GM19452 (cell line): ENCODE measurements around the gene SH3RF3.
A peak's percentile ranks its signal among the peaks of the same experiment; 100 is the strongest.

ENCODE experiments used
- ATAC-seq: cut with Tn5 transposase; IDR thresholded peaks from one replicate; pipeline ENCODE4 v1.9.1; 2021; ENCODE audit not compliant: unreplicated experiment

SH3RF3 gene

DNA sequence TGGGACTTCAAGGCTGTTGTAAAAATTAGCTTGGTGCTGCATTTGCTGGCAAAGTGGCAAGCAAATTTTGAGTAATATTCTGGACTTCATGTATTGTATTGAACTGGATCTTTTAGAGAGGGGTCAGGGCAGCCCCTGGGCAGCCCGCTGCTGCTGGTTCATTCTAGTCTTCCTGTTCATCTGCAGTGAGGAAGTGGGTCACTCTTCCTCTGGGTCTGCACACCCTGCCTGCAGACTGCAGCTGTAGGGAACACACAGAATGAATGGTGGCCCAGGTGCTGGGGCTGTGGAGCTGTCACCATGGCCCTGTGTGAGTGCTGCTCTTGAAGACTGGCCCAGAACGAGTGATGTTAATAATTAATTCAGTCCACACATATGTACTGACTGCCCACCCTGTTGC lies 9.4 kb downstream of the SH3RF3 start:
- no peak for ATAC-seq

GRCh38 chr2:109139002-109139401 lies 10.0 kb downstream of the SH3RF3 start:
- no peak for ATAC-seq

- no peak for ATAC-seq
Measured at GRCh38 chr2:109139865-109140396, 10.9 kb downstream of the SH3RF3 start.

DNA sequence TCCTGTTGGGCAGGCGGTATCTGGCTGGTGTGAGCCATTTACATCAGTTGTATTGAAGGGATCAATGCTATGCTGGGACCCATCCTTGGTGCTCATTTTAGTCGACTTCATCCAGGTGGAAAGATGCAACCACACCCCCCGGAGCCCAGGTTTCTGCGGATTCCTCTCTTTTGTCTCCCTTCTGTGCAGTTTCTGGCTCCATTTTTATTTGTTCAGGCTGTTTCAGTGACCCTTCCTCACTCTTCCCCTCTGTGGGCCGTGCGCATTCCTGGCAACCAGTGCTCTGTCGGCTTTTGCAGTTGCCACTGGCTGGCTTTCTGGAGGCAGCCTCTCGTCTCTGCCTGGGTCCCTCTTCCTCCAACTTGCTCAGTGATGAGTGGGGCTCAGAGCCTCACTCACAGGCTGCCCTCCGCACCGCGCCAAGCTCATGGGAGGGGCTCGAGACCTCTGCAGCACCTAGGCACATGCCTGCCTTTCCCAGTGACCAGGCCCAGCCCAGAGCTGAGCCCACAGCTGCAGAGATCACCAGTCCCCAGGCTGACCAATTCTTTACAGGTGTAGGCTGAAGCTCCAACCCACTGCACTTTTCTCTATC lies 12.1 kb downstream of the SH3RF3 start:
- ATAC-seq: no peak

GRCh38 chr2:109141727-109142283 lies 12.8 kb downstream of the SH3RF3 start:
- ATAC-seq: no peak

- ATAC-seq: no peak
Measured at GRCh38 chr2:109142416-109143210, 13.6 kb downstream of the SH3RF3 start.

DNA sequence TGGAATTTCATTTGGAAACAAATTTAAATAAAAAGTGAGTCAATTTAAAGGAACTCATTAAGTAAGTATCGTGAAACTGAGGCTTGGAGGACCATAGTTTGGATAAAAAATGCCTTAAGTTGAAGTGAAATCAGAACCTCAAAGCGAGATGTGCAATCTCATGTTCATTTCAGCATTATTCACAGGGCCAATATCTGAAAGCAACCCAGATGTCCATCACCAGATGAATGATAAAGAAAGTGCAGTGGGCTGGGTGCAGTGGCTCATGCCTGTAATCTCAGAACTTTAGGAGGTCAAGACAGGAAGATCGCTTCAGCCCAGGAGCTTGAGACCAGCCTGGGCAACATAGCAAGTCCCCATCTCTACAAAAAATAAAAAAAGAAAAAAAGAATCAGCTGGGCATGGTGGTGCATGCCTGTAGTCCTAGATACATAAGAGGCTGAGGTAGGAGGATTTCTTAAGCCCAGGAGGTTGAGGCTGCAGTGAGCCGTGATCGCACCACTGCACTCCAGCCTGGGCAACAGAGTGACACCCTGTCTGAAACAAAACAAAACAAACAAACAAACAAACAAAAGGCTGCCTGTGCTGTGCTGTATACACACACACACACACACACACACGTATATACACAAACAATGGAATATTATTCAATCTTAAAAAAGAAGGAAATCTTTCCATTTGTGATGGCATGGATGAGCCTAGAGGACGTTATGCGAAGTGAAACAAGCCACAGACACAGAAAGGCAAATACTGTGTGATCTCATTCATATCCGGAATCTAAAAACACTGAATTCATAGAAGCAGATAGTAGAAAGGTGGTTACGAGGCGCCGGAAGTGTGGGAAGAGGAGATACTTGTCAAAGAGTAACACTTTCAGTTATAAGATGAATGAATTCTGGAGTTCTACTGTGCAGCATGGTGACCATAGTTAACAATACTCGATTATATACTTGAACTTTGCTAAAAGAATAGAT lies 14.5 kb downstream of the SH3RF3 start:
- peak; percentile 90 for ATAC-seq

DNA sequence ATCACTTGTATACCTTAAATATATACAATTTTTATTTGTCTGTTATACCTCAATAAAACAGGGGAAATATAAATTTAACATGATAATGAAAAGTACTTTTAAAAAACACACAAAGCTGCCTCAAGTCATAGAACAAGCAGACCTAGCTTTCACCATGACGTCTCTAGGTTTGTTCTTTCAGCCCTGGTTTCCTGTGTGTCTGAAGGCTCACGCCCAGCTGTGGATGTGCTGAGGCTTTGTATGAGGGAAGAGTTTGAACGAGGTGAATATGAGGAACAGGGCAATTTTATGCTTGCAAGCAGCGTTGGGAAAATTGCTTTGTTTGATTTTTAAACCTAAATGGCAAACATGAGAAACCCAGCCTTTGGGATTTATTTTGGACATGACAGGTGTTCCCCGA lies 15.3 kb downstream of the SH3RF3 start:
- peak; percentile 60 for ATAC-seq

GRCh38 chr2:109144721-109145120 lies 15.7 kb downstream of the SH3RF3 start:
- no peak for ATAC-seq

DNA sequence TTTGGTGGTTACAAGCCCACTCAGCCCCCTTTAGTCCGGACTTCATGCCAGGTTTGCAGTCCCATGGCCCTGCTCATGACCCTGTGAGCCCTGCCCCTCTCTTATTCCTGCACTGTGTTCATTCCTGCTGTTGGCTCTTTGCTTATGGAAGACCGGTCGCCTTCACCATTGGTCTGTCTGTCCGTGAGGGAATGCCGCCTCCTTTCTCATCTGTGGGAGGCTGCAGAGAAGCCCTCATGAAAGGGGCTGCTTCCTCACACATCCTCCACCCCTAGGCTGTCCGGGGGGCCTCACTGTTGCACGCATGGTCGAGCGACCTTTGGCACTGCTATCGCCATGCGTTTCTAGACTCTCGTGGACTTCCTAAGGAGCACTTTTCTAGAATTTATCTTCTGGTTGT lies 16.3 kb downstream of the SH3RF3 start:
- no peak for ATAC-seq

GRCh38 chr2:109147405-109147804 lies 18.4 kb downstream of the SH3RF3 start:
- ATAC-seq: no peak

DNA sequence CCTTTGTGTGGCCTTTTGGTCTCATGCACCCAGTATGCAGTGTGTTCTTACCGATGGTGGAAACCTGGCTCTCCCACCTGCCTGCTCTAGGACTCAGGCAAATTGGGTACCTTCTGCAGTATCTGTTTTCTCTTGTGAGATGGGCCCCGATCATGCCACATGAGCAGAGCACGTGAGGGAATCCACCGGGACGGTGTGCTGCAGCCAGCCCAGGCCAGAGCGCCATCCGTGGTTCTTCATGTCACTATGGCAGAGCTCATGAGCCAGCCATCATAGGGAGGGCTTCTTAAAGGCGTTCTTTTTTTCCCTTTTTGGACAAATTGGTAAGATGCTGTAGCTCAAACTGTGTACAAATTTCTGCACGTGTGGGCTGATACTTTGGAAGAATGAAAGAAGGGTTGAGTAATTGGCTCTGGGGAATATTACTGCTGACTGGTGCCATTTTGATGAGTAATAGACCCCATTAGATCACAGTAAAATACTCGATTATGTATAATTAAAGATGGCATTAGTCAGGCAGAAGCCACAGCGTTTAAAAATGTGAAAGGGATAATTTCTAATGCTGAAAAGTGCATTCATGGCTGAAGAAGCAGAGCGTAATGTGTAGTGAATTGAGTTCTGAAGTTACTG lies 19.2 kb downstream of the SH3RF3 start:
- no peak for ATAC-seq

GRCh38 chr2:109148991-109149645 lies 20.1 kb downstream of the SH3RF3 start:
- no peak for ATAC-seq

GRCh38 chr2:109150559-109150958 lies 21.6 kb downstream of the SH3RF3 start:
- ATAC-seq: no peak

GRCh38 chr2:109151519-109151918 lies 22.5 kb downstream of the SH3RF3 start:
- no peak for ATAC-seq

DNA sequence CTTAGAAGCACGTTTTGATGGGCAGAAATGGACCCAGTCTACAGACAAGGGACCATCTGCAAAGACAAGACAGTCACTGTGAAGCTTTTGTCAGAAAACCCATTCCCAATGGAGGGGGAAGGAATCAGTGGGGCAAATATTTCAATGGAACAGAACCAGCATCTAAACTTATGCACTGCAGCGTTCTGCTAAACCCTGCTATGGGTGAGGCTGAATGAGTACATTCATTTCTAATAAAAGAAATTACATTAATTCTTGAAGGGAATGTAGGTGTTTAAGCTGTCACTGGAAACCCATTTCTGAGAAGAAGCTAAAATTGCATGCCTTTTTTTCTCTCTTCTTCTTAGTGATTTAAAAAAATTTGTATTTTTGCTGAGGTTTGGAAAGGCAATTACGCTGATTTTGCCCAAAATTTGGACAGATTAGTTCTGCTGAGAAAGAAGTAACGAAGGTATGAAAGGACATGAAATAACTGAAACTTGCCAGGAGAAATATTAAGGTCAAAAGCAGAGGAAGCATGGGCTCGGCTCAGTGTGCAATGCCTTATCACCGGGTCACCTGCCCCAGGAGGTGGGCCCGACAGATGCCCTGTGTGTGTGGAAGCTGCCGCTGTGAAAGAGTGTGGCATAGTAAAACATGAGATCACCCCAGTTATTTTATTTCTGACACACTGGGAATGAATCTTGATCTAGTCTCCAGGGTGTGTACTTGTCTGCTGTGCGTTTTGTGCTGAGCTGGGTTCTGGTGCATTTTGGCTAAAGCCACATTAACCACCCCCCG lies 24.2 kb downstream of the SH3RF3 start:
- no peak for ATAC-seq

DNA sequence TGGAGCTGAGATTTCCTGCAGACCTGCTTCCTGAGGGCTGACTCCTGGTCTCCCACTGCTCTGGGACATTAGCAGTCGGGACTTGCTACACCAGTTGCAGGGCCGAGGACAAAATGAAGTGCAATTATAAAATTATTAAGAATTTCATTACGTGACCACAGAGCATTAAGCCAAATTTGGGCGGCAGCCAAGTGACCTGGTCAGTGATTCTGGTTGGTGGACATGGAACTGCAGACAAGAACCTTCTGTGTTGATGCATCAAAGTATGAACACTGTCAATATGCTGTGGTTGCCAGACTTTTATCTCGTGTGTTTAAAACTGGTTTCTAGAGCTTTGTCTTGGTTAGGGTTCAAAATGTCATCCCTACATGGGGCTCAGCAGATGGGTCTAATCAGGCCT lies 24.8 kb downstream of the SH3RF3 start:
- no peak for ATAC-seq

GRCh38 chr2:109154226-109154625 lies 25.2 kb downstream of the SH3RF3 start:
- ATAC-seq: no peak
